Left ventricle myocardium inferior (tissue), 1 donor: ENCODE results near the gene NKAIN2. TPM values are rescaled to one million over a fixed set of nuclear protein-coding genes. Genes with fewer than 3 reads are reported as not detected.

Source experiments
- DNase-seq: peaks from one replicate; pipeline ENCODE4 v3.0.0-alpha.2; 2020
- H3K27ac ChIP-seq: fragments of 200-600 bp; replicated peaks from 2 replicates; pipeline ENCODE4 v1.8.0; 2021
- H3K27me3 ChIP-seq: fragments of 200-600 bp; 2 replicates; pipeline ENCODE4 v1.8.0; 2021; ENCODE audit warnings: low read depth
- H3K36me3 ChIP-seq: fragments of 200-600 bp; 2 replicates; pipeline ENCODE4 v1.8.0; 2021
- H3K4me1 ChIP-seq: fragments of 200-600 bp; 2 replicates; pipeline ENCODE4 v1.8.0; 2021
- H3K4me3 ChIP-seq: fragments of 200-600 bp; 2 replicates; pipeline ENCODE4 v1.8.0; 2021; ENCODE audit warnings: mild to moderate bottlenecking, moderate library complexity
- H3K9me3 ChIP-seq: fragments of 200-600 bp; replicated peaks from 2 replicates; pipeline ENCODE4 v1.8.0; 2021
- intact Hi-C: fragments of 100-400 bp; cut with micrococcal nuclease; formaldehyde crosslinking; loops from one replicate; pipeline ENCODE4 v1.11.0; 2022
- total RNA-seq: library from RNA; stranded (reverse); fragmentation: NEBNext Ultra II Directional; extraction: Animal tissue kit (Norgen Biotek cat#: 25700); gene quantifications from one replicate; pipeline ENCODE4 v1.2.1, GENCODE V29; 2021
- TF ChIP-seq, protein P1 (sequence below): fragments of 200-600 bp; IDR thresholded peaks from 2 replicates; pipeline ENCODE4 v1.8.0; 2021; ENCODE audit warnings: antibody characterized with exemption, mild to moderate bottlenecking, borderline replicate concordance
- donor health status: DM: no; HTN: yes; CAD: no; lungs with severe emphysema.

The NKAIN2 gene
- total RNA-seq, 1 donor from 2014 or later: 0.22 TPM

DNA sequence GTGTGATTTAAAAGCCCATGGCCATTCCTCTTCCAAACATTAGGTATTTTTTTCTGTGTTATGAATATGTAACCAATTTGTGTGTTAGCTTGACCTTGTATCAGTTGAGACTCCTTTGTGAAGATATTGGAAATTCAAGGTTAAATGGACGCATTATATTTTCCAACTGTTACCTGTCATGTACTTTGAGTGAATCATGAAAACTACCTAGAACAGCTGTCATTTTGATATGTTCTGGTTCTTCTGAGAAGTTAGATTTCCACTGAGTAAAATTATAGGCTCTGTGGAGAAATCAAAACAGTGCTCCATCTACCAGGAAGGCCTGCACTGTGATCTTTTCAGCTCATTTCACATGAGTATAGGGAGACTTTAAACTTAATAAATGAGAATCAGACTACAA is 470.0 kb downstream of the NKAIN2 start:
- intact Hi-C loops: no loop called here
- peaks cover 4% of the 10 kb centered on the region for H3K9me3 ChIP-seq
- H3K27me3 ChIP-seq: no peaks in the 10 kb centered on the region
- TF ChIP-seq, protein P1, sequence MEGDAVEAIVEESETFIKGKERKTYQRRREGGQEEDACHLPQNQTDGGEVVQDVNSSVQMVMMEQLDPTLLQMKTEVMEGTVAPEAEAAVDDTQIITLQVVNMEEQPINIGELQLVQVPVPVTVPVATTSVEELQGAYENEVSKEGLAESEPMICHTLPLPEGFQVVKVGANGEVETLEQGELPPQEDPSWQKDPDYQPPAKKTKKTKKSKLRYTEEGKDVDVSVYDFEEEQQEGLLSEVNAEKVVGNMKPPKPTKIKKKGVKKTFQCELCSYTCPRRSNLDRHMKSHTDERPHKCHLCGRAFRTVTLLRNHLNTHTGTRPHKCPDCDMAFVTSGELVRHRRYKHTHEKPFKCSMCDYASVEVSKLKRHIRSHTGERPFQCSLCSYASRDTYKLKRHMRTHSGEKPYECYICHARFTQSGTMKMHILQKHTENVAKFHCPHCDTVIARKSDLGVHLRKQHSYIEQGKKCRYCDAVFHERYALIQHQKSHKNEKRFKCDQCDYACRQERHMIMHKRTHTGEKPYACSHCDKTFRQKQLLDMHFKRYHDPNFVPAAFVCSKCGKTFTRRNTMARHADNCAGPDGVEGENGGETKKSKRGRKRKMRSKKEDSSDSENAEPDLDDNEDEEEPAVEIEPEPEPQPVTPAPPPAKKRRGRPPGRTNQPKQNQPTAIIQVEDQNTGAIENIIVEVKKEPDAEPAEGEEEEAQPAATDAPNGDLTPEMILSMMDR: no peak
- H3K36me3 ChIP-seq: no peaks in the 10 kb centered on the region
- no peak overlapping the region for H3K27ac ChIP-seq
- no peak overlapping the region for H3K4me3 ChIP-seq
- H3K4me1 ChIP-seq: no peaks in the 10 kb centered on the region
- no peak for DNase-seq

DNA sequence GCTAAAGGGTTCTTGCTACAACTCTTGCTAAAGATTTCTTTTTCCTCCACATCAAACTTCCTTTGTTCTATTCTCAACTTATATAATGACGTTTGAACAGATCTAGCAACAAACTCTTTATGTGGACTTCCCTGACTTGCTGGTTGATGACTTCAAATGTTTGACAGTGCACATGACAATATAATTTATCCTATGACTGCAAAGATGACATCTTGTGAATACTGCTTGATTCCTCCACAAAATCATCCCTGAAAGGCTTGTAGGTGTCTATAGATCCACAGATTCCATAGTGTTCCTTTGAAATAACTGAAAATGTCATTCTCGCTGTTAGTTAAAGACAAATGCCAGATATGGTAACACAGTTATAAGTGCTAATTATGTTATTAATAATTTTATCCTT is 478.9 kb downstream of the NKAIN2 start:
- Histone ChIP-seq H3K4me1 (no peaks in the 10 kb centered on the region), H3K27me3 (no peaks in the 10 kb centered on the region), H3K9me3 (no peaks in the 10 kb centered on the region), H3K27ac (no peak overlapping the region), H3K4me3 (no peak overlapping the region), H3K36me3 (no peaks in the 10 kb centered on the region)
- DNase-seq: no peak
- TF ChIP-seq, protein P1: no peak
- intact Hi-C loops: no loop called here

DNA sequence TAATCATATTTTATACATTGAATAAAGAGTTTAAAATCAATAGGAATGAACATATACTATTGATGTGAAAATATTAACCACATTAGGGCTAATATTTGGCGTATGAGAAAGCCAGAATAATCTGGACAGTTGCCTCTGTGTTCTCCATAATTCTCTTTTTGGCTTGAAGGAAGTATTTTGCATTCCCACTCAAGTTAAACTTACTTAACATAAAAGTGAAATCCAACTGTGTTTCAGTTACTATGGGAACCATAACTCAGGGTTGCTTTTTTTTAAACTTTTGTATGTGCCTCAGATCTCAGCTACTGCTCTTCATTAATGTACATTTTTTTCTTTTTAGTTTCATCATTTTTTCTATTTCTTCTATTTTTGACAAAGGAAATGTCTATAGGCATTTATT is 479.8 kb downstream of the NKAIN2 start:
- TF ChIP-seq, protein P1: no peak
- H3K27ac ChIP-seq: no peak overlapping the region
- intact Hi-C loops: no loop called here
- no peaks in the 10 kb centered on the region for H3K27me3 ChIP-seq
- H3K4me1 ChIP-seq: no peaks in the 10 kb centered on the region
- H3K4me3 ChIP-seq: no peak overlapping the region
- no peak for DNase-seq
- H3K9me3 ChIP-seq: no peaks in the 10 kb centered on the region
- no peaks in the 10 kb centered on the region for H3K36me3 ChIP-seq

DNA sequence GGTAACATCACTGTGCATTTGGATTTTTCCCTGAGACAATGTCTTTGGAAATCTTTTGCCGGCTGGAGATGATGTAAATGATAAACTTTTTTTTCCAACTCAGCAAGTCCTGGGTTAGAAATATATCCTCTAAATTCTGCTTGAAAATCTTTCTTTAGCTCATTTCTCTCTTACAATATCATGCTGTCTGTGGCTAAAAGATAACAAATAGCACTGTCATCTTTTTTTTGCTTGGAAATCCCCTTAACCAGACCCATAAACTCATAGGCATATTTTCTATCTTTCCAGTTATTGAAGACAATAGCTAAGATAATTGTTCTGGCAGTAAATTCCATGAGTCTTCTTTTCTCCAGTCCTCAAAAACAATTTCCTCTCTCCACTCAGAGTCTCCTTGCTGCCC is 481.5 kb downstream of the NKAIN2 start:
- TF ChIP-seq, protein P1: no peak
- Histone ChIP-seq H3K9me3 (no peaks in the 10 kb centered on the region), H3K36me3 (no peaks in the 10 kb centered on the region), H3K4me3 (no peak overlapping the region), H3K27me3 (no peaks in the 10 kb centered on the region), H3K4me1 (no peaks in the 10 kb centered on the region), H3K27ac (no peak overlapping the region)
- DNase-seq: no peak
- intact Hi-C loops: no loop called here

DNA sequence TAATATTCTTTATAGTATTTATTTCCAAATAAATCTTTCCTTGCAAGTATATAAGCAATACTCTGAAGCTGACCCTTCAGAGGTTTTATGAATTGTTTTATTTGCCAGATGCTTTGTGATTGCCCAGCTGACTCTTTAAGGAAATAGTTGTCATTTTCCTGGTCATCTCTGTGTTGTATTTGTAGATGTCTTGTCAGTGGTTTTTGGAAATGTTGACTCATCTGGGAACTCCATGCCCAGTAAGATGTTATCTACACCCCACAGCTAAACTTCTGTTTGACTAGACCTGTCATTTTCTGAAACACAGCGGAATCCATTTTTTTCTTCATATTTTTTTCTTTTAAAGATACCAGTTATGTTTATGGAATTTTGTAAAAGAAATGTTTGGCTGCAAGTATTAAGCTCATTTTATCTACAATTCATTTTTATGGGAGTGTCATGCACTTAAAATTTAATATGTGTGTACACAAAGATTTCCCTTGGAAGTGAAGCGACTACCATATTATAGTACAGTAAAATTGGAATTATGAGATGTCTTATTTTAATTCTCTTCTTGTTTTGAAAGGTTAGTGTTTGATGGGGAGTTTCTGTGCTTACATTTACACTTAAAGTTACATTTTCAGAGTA is 491.0 kb downstream of the NKAIN2 start:
- intact Hi-C loops: no loop called here

More for the DNA sequence above, 491.0 kb downstream of the NKAIN2 start:
- H3K4me3 ChIP-seq: no peak overlapping the region
- no peak overlapping the region for H3K27ac ChIP-seq
- TF ChIP-seq, protein P1: no peak
- no peaks in the 10 kb centered on the region for H3K27me3 ChIP-seq
- H3K36me3 ChIP-seq: no peaks in the 10 kb centered on the region
- H3K9me3 ChIP-seq: no peaks in the 10 kb centered on the region
- no peak for DNase-seq
- no peaks in the 10 kb centered on the region for H3K4me1 ChIP-seq
